Endothelial cell of umbilical vein (primary cell): ENCODE measurements around the gene CACNA1C.

Source experiments
- EZH2 ChIP-seq: IDR thresholded peaks from 2 replicates; pipeline ENCODE4 v1.6.1; 2012; ENCODE audit warnings: borderline replicate concordance, low read depth, mild to moderate bottlenecking, moderate library complexity, low read length, inconsistent platforms; ENCODE audit not compliant: severe bottlenecking
- POLR2A ChIP-seq: IDR thresholded peaks from 2 replicates; pipeline ENCODE4 v1.6.1; 2012; ENCODE audit warnings: low read depth, mild to moderate bottlenecking, control low read depth, low read length
- POLR2AphosphoS5 ChIP-seq: IDR thresholded peaks from 2 replicates; pipeline ENCODE4 v1.6.1; 2012; ENCODE audit warnings: low read depth, mild to moderate bottlenecking, control low read depth, low read length, moderate library complexity; ENCODE audit not compliant: insufficient read depth
- TF ChIP-seq, protein P1 (sequence below): IDR thresholded peaks from 2 replicates; pipeline ENCODE4 v1.6.1; 2011; ENCODE audit not compliant: insufficient read depth, insufficient read length
- TF ChIP-seq, protein P2 (sequence below), 2 donors: IDR thresholded peaks; 1 replicate in 1 of 2; 2 replicates in 1 of 2; pipeline ENCODE4 v1.5.1; 2011; ENCODE audit warnings: low read length in 2 of 2, mild to moderate bottlenecking in 2 of 2, moderate library complexity in 2 of 2, control low read depth in 1 of 2, inconsistent platforms in 1 of 2, low read depth in 1 of 2; ENCODE audit not compliant: insufficient read depth in 1 of 2; ENCODE audit errors: extremely low read depth in 1 of 2

DNA sequence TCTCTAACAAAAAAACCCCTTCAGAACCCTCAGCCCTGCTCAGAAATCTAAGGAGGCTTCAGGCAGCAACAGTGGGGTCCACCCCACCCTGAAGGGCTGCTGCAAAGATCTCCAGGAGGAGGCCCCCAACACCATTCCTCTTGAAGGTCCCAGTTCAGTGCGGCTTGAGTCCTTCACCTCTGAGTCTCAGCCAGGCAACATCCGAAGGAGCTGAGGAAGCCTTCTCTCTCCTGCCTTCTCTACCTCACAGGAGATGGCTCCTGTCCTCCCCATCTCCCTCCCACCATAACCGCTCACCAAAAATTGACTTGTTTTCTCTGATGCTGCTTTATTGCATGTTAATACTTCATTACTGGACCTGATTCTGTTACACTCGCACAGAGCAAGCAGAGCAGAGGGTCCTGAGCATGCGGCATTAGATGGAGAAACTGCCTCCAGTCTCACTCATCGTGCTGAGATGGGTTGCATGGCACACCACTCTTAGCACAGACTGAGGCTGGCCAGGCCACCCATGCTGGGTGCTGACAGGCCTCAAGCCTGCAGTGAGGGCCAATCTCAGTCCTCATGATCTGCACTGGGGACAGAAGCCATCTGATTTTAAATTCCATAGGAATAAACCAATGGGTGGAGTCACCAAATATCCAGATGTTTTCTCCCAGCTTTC lies 224.8 kb downstream of the CACNA1C start:
- TF ChIP-seq EZH2 (no peak), POLR2A (no peak), POLR2AphosphoS5 (no peak)
- TF ChIP-seq, protein P1, sequence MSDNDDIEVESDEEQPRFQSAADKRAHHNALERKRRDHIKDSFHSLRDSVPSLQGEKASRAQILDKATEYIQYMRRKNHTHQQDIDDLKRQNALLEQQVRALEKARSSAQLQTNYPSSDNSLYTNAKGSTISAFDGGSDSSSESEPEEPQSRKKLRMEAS = no peak
- TF ChIP-seq, protein P2, sequence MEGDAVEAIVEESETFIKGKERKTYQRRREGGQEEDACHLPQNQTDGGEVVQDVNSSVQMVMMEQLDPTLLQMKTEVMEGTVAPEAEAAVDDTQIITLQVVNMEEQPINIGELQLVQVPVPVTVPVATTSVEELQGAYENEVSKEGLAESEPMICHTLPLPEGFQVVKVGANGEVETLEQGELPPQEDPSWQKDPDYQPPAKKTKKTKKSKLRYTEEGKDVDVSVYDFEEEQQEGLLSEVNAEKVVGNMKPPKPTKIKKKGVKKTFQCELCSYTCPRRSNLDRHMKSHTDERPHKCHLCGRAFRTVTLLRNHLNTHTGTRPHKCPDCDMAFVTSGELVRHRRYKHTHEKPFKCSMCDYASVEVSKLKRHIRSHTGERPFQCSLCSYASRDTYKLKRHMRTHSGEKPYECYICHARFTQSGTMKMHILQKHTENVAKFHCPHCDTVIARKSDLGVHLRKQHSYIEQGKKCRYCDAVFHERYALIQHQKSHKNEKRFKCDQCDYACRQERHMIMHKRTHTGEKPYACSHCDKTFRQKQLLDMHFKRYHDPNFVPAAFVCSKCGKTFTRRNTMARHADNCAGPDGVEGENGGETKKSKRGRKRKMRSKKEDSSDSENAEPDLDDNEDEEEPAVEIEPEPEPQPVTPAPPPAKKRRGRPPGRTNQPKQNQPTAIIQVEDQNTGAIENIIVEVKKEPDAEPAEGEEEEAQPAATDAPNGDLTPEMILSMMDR (IDR thresholded peaks at IDR 0.05; ENCODE audit: extremely low read depth in 1 of 2, insufficient read depth in 1 of 2, low read depth in 1 of 2, low read length in 2 of 2) = no peak
